HG03378 (cell line): Measurements from ENCODE around the gene POGZ.
"Not testable (repeated sequence)": the region's sequence is repeated elsewhere in the genome, so short reads cannot be mapped to it uniquely, and the experiment has no call there.

Source experiments
- ATAC-seq: cut with Tn5 transposase; IDR thresholded peaks from one replicate; pipeline ENCODE4 v1.9.1; 2021; ENCODE audit warnings: mild to moderate bottlenecking, moderate library complexity; ENCODE audit not compliant: unreplicated experiment

POGZ gene

GRCh38 chr1:151477066-151477465, 17.8 kb upstream of the POGZ start:
- ATAC-seq = no peak

DNA sequence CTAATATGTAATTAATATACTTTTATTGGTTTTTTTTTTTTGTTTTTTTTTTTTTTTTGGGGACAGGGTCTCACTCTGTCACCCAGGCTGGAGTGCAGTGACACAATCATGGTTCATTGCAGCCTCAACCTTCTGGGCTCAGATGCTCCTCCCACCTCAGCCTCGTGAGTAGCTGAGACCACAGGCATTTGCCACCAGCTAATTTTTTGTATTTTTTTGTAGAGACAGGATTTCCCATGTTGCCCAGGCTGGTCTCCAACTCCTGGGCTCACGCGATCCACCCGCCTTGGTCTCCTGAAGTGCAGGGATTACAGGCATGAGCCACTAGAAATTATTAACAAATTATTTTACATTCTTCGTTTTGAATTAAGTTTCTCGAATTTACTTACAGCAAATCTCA, 16.8 kb upstream of the POGZ start:
- ATAC-seq = no peak

DNA sequence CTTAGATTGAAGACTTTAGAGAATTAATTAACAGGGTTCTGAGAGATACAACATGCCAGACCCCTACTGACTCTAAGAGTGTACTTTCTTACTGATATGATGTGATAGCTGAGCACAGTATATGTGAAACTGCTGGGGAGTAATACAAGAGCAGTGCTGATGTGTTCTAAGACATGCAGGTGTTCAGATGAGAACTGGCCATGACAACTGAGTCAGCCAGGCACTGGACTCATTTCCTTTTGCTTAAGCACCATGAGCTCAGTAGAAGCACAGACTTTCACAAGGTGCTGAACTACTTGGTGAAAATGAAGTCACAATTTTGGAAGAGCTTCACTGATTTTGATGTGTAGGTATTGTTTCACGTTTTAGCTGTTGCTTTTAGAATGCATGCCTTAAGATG, 15.9 kb upstream of the POGZ start:
- peak; percentile 58 for ATAC-seq

DNA sequence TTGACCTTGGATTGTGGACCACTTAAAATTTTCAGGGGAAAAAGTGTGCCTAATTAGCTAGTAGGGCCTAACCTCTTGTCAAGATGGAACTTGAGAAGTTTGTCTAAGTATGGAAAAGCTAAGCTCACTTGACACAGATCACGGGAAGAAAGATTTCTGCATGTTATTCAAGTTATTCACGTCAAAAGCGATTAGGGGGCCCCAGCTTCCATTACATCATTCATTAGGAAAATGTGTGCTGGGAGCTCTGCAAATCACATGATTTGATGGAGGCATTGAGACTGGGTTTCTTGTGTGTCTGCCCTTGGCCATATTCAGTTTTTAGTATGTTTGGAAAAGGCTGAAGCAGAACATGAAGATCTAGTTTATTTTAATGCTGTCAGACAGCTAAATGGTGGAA, 15.5 kb upstream of the POGZ start:
- no peak for ATAC-seq

DNA sequence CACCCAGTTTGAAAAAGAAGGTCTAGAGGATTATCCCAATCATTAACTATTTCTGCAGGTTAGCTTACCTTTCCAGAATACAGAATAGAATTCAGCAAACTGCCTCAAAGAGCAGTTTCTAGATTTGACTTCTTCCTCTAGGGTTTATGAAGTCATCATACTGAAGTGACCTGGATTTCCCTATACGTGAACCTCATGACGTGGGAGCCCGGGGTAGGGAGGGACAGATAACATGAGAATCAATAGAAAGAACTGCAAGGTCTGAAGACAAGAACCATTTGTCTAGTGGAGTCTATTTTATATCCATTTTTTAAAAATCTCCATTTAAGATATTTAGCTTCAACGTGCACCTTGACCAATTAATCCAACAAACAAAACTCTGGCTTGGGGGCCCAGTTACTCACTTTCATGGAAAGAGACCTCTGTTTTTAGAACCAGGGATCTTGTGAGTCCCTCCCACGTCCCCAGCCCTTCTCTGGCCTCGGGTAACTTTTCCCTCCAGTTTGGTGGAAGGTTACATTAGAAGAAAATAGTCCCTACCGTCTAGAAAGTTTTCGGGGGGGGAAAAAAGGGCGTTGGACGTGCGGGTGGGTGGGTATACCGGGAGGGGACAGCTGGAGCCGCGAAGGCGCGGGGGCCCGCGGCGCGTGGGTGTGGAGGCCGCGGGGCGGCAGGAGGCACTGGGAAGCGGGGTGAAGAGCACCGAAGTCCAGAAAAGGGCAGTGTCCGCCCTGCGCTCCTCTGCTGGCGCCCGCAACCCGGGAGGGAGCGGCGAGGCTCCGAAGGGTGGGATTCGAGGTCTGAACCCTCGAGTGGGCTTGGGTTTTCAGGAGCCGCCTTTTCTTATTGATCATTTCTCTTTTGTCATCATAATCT, 13.8 kb upstream of the POGZ start:
- ATAC-seq = no peak

DNA sequence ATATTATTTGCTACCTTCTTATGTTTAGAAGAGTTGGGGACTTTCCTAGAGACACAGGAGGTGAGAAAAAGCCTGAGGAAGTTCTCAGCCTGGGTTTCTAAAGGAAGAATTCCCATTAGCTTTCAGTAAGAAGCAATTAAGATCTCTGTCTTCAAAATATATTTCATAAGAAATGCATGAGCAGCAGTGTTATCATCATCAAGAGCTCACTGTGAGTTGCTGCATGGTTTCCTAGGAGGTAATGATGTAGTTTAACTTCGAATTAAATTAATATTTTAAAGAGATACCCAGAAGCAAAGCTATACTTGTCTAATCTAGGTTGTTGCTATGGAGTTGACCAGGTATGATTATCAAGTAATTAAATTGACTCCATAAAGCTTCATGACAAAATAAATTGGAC, 5.7 kb upstream of the POGZ start:
- no peak for ATAC-seq

- no peak for ATAC-seq
Measured at GRCh38 chr1:151461694-151462093, 2.4 kb upstream of the POGZ start.

GRCh38 chr1:151458802-151459330, 428 bp downstream of the POGZ start:
- ATAC-seq = no peak

DNA sequence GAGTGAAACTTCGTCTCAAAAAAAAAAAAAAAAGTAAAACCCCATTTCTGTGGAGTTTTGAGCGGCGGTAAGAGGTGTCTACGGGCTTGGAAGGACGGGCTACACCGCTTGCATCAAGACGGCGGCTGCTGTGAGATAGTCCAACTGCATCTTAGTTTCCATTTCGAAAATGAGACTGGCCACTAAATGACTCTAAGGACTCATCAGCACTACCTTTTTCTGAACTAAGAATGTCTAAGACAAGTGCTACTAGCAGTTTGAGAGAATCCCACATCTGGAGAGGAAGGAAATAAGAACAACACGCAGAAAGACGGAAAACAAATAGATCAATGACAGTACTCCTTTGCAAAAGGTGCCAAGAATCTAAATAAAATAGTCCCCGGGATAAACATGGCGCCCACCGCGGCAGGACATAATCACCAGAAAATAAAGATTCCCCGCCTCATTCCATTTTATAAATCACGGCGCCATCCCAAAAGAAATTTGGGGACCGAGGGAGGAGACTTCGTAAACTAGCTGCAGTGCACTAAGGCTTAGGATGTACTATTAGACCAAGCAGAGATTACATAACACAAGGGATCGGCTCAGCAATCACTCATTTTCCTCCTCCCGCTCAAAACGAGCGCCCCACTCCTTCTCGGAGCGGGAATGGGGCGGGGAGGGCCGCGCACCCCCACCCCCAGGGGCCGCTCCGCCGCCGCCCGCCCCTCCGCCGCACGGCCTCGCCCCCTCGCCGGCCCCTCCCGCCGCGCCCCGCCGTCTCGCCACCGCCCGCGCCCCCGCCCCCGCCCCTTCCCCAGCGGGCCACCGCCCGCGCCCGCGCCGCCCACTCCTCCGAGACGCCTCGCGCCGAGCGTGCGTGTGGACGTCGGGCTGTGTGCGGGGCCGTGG, 1.1 kb downstream of the POGZ start:
- ATAC-seq = no peak

DNA sequence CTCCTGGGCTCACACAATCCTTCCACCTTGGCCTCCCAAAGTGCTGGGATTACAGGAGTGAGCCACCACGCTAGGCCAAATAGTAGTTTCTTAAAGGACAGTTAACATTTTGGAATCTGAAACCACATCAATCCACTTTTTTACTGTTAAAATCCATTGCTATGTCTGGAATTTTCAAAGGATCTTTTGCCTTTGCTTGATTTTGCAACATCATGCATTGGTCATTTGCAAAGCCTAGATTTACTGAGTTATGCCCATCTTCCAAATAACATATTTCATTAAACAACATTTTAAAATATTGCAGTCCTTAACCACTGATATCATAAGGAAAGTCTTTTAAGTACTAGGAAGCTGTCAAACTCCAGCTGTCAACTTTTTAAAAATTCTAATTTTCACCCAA, 3.3 kb downstream of the POGZ start:
- ATAC-seq = no peak

DNA sequence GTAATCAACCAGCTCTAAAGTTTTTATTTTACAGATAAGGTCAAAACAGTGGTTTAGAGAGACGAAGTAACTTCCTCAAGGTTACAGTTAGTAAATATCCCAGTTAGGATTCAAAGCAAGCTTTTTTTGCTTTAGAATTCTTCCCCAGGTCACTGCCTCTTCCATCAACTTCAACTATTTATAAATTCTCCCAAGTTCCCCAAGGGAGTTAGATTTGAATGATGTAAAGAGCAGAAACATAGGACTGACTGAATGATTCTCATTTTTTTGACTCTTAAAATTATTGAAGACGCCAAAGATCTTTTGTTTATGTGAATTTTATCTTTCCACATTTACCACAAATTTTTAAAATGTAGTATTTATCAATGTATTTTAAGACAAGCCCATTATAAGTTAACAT, 4.1 kb downstream of the POGZ start:
- no peak for ATAC-seq

DNA sequence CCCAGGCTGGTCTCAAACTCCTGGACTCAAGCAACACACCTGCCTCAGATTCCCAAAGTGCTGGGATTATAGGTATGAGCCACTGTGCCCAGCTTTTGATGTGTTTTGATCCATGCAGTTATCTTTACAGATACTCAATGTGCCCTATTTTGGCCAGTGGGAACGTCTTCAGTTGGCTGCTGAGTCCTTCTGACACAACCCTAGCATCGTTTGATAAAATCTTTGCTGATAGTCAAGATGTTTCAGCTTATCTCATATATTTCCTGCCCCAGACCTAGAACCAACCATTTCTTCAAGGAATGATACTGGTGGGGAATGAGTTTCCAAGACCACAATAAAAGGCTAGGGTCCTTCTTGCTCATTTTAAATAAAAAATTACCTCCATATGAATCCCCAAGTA, 11.6 kb downstream of the POGZ start:
- no peak for ATAC-seq

- no peak for ATAC-seq
Measured at GRCh38 chr1:151444783-151445177, 14.5 kb downstream of the POGZ start.

GRCh38 chr1:151443846-151444782, 15.2 kb downstream of the POGZ start:
- ATAC-seq = no peak

GRCh38 chr1:151437396-151437795, 21.9 kb downstream of the POGZ start:
- not testable (repeated sequence) for ATAC-seq

DNA sequence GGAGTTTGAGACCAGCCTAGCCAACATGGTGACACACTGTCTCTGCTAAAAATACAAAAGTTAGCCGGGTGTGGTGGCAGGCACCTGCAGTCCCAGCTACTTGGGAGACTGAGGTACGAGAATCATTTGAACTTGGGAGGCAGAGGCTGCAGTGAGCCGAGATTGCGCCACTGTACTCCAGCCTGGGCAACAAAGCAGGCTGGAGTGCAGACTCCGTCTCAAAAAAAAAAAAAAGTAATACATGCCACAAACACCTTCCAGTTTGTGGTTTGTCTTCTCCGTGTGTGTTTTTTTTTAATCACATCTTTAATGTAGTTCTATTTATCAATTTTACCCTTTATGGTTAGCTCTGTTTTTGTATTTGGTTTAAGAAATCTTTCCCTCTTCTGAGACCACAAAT, 22.3 kb downstream of the POGZ start:
- no peak for ATAC-seq

GRCh38 chr1:151435174-151435573, 24.1 kb downstream of the POGZ start:
- no peak for ATAC-seq

- ATAC-seq = not testable (repeated sequence)
Measured at GRCh38 chr1:151433827-151434226, 25.5 kb downstream of the POGZ start.

- no peak for ATAC-seq
Measured at GRCh38 chr1:151428068-151428467, 31.2 kb downstream of the POGZ start.

GRCh38 chr1:151425103-151425502, 34.2 kb downstream of the POGZ start:
- no peak for ATAC-seq

GRCh38 chr1:151419819-151420218, 39.5 kb downstream of the POGZ start:
- ATAC-seq = no peak
